GM13977 (cell line): ENCODE measurements around the gene SART3.

ENCODE experiments used
- DNase-seq: peaks from one replicate; pipeline ENCODE4 v3.0.0; 2012; ENCODE audit warnings: low spot score
- CTCF ChIP-seq: IDR thresholded peaks from 2 replicates; pipeline ENCODE4 v1.5.1; 2012; ENCODE audit warnings: mild to moderate bottlenecking, control low read depth; ENCODE audit not compliant: insufficient read depth; ENCODE audit errors: extremely low read depth, missing control alignments
- in situ Hi-C: fragments of 300-500 bp; cut with MboI; formaldehyde crosslinking; loops from one replicate; pipeline ENCODE4 v1.12.0; 2022; ENCODE audit warnings: low sequenced_read_pairs, low pct_unique_long_range_greater_than_20kb, mixed read lengths, inconsistent platforms; ENCODE audit not compliant: unreplicated experiment

SART3 gene

DNA sequence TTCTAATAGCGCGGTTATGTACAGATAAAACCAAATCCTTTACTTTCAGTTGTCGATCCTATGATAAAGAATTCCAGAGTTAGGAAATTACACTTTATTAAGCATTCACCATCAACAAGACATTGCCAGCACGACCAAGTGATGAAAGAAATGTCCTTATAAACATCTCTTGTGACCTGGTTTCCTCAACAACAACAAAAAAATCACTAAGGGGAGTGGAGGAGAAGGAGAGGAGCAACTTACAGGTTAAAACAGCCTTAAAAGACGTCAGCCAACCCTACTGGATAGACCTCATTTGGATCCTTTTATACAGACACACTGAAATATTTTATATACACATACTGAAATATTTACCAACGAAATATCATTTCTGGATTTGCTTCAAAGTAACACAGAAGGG lies 22.8 kb downstream of the SART3 start:
- no peak for DNase-seq
- TF ChIP-seq CTCF = no peak
- in situ Hi-C loops = no loop called here

DNA sequence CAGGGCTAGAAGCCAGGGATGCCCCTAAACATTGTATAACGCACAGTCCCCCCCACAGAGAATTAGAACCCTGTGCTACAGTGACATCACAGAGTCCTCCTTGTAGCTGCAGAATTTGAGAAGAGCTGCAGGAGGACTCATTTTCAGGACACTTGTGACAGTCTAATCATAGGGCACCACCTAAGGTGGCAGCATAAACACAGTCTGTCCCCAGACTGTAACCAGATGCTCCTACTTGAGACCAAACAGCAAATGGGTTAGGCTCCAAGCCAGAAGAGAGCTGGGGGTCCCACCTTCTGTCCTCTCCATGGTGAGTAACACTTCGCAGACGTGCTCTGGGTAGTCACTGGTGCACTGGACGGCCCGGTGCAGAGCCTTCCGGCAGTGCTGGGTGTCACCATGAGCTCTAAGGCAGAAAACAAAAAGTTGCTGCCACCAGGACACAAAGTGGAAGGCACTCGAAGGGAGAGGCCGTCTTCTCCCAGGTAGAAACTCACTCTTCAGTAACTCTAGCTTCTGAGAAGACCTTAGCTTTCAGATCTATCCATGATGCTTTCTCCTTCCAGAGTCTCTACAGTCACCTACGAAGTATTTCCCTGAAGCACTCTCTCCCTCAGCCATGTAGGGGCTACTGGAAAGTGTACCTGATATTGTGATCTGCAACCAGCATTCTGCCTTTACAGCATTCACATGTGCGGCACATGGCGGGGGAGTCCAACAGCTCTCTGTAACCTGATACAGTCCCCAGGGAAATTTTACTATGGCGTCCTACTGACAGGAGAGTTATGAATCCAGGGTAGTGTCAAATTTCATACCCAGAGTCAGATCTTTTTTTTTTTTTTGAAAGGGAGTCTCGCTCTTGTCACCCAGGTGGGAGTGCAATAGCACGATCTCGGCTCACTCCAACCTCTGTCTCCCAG lies 28.8 kb downstream of the SART3 start:
- TF ChIP-seq CTCF = no peak
- no peak for DNase-seq
- in situ Hi-C loops = no loop called here

GRCh38 chr12:108530161-108530560 lies 30.8 kb downstream of the SART3 start:
- no peak for DNase-seq
- in situ Hi-C loops = no loop called here
- no peak for TF ChIP-seq CTCF

- TF ChIP-seq CTCF = no peak
- in situ Hi-C loops = no loop called here
Measured at GRCh38 chr12:108527166-108527496, 33.8 kb downstream of the SART3 start.

DNA sequence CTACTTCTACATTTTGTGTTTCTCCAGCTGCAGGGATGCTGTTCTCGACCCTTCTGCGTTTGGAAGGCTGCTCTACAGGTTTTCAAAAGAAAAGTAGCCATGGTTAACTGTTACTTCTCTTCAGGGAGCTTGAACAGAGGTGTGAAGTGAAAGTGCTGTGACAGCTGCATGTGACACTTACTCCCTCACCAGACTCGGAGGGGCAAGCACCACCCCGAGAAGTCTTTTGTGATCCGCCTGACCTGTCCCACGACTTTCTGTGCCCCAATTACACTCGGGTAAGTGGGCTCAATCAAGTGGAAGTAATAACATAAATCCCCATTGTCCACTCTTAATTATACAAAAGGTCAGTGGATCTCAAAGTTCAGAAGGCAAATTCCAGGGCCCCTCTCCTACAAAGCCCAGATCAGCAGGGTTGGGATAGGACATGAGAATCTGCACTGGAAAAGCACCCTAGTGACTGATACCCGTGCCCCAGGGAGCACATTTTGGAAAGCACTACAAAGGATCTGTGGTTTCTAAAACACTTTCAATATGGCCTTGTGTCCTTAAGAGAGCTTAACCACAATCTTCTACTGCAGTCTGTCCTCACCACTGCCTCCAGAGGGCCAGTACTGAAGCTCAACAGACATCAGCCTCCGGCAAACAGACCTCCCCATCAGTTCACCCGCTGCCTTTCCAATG lies 34.3 kb downstream of the SART3 start:
- no peak for TF ChIP-seq CTCF
- no peak for DNase-seq
- in situ Hi-C loops = no loop called here

More at GRCh38 chr12:108527166-108527496, 33.8 kb downstream of the SART3 start:
- DNase-seq = no peak

DNA sequence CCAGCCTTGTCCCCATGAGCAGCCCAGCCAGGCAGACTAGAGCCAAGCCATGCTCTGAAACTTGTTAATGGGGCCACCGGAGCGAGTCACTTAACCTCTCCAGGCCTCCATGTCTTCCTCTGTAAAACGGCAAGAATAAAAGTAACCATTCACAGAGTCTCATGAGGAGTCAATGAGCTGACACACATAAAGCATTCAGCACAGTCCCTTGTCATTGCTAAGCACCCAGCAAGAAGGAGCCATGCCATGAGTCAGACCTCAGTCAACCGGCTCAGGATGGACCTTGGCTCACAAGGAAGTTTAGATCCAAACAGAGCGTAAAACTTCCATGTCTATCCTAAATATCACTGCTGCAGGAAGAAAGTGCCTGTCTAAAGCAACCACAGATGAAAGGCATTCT lies 35.3 kb downstream of the SART3 start:
- TF ChIP-seq CTCF = no peak
- in situ Hi-C loops = no loop called here
- no peak for DNase-seq
